PC-3 (cell line): ENCODE results near the gene SRY. TPM values are rescaled to one million over a fixed set of nuclear protein-coding genes. Genes with fewer than 3 reads are reported as not detected.

Experiments used
- ATAC-seq: fragments of 200-7000 bp; cut with Tn5 transposase; 2 replicates; pipeline ENCODE4 v1.9.1; 2020; ENCODE audit warnings: mild to moderate bottlenecking, moderate library complexity
- Bru-seq: library from RNA; stranded (reverse); fragments of 400-500 nt; gene quantifications from one replicate; lab custom pipeline; 2021; lab: Mats Ljungman, UMichigan
- BruChase-seq, 2 experiments: library from RNA; stranded (reverse); fragments of 400-500 nt; gene quantifications; one replicate each; lab custom pipeline; 2021; lab: Mats Ljungman, UMichigan
- BruUV-seq: library from RNA; stranded (reverse); fragments of 400-500 nt; replicated peaks from 2 replicates; lab custom pipeline; 2021; lab: Mats Ljungman, UMichigan
- CTCF ChIA-PET: fragments of 300-600 bp; sonication (Branson Sonifier 250); formaldehyde crosslinking; loops from one replicate; lab custom pipeline; 2022; ENCODE audit warnings: antibody characterized with exemption; lab: Charles Lee
- POLR2A ChIA-PET: fragments of 300-600 bp; sonication (Branson Sonifier 250); formaldehyde crosslinking; loops from one replicate; lab custom pipeline; 2022; ENCODE audit warnings: antibody characterized with exemption; ENCODE audit not compliant: unreplicated experiment; lab: Charles Lee
- DNase-seq: peaks from one replicate; pipeline ENCODE4 v3.0.0-alpha.2; 2015
- H2AFZ ChIP-seq: fragments of 300-600 bp; sonication (generic); 2 replicates; pipeline ENCODE4 v1.6.0; 2016; ENCODE audit warnings: antibody characterized with exemption, low read length
- H3F3A ChIP-seq: fragments of 300-600 bp; sonication (generic); one replicate; pipeline ENCODE4 v1.6.0; 2017; ENCODE audit warnings: antibody characterized with exemption, low read length, control low read depth, mild to moderate bottlenecking; ENCODE audit not compliant: unreplicated experiment
- H3K27ac ChIP-seq: fragments of 300-600 bp; sonication (generic); 2 replicates; pipeline ENCODE4 v1.5.1; 2016; ENCODE audit warnings: mild to moderate bottlenecking, low read length
- H3K27me3 ChIP-seq: fragments of 300-600 bp; sonication (generic); 2 replicates; pipeline ENCODE4 v1.6.1; 2016; ENCODE audit warnings: low read length, mixed read lengths
- H3K36me3 ChIP-seq: fragments of 300-600 bp; sonication (generic); 2 replicates; pipeline ENCODE4 v1.6.1; 2016; ENCODE audit warnings: low read depth, mixed run types, low read length, mixed read lengths
- H3K4me1 ChIP-seq: fragments of 300-600 bp; sonication (generic); 2 replicates; pipeline ENCODE4 v1.5.1; 2016; ENCODE audit warnings: low read length; ENCODE audit not compliant: insufficient read depth
- H3K4me2 ChIP-seq: fragments of 300-600 bp; sonication (generic); 2 replicates; pipeline ENCODE4 v1.6.0; 2016; ENCODE audit warnings: low read length
- H3K4me3 ChIP-seq: fragments of 300-600 bp; sonication (generic); 2 replicates; pipeline ENCODE4 v1.5.1; 2016; ENCODE audit warnings: mild to moderate bottlenecking, low read length, mixed read lengths
- H3K79me2 ChIP-seq: fragments of 300-600 bp; sonication (generic); 2 replicates; pipeline ENCODE4 v1.6.1; 2017; ENCODE audit warnings: low read length, mixed read lengths
- H3K9ac ChIP-seq: fragments of 300-600 bp; sonication (generic); 2 replicates; pipeline ENCODE4 v1.6.0; 2016; ENCODE audit warnings: mild to moderate bottlenecking, low read length
- H3K9me2 ChIP-seq: fragments of 300-600 bp; sonication (generic); replicated peaks from 2 replicates; pipeline ENCODE4 v1.6.1; 2016; ENCODE audit warnings: mixed run types, low read length, mixed read lengths
- H3K9me3 ChIP-seq: fragments of 300-600 bp; sonication (generic); 2 replicates; pipeline ENCODE4 v1.6.1; 2016; ENCODE audit warnings: low read length, mixed read lengths
- H4K20me1 ChIP-seq: fragments of 300-600 bp; sonication (generic); 2 replicates; pipeline ENCODE4 v1.6.1; 2016; ENCODE audit warnings: low read length, mixed read lengths
- CTCF ChIP-seq: fragments of 300-600 bp; sonication (generic); conservative IDR thresholded peaks from 2 replicates; pipeline ENCODE4 v1.5.1; 2017; ENCODE audit warnings: antibody characterized with exemption, low read depth, mild to moderate bottlenecking, low read length
- EZH2 ChIP-seq: fragments of 300-600 bp; sonication (generic); IDR thresholded peaks from one replicate; pipeline ENCODE4 v1.6.1; 2017; ENCODE audit warnings: antibody characterized with exemption, mild to moderate bottlenecking, low read length; ENCODE audit not compliant: unreplicated experiment
- EZH2phosphoT487 ChIP-seq: fragments of 300-600 bp; sonication (generic); IDR thresholded peaks from 2 replicates; pipeline ENCODE4 v1.6.1; 2018; ENCODE audit warnings: mild to moderate bottlenecking, antibody characterized with exemption, low read length, borderline replicate concordance
- intact Hi-C: fragments of 100-400 bp; cut with micrococcal nuclease; formaldehyde crosslinking; loops from 2 replicates; pipeline ENCODE4 v1.9.0; 2023
- long read RNA-seq: library from polyadenylated mRNA; unstranded; transcript quantifications from one replicate; pipeline ENCODE4 v2.0.0, GENCODE V29; 2021; ENCODE audit not compliant: unreplicated experiment
- total RNA-seq: library from RNA; depleted of rRNA; stranded (reverse); fragments of >200 nt; gene quantifications from 2 replicates; pipeline ENCODE4 v1.2.3, GENCODE V29; 2014; rRNA removed

Gene SRY
- total RNA-seq (not detected in 2 replicates), Bru-seq, nascent RNA (not detected), BruChase-seq, experiment 1, labeled RNA remaining after a 6-hour chase (not detected), BruChase-seq, experiment 2, labeled RNA remaining after a 2-hour chase (not detected)
- long read RNA-seq, result 0 reads

GRCh38 chrY:2787600-2787999 lies at the start of gene SRY:
Gene SRY (minus strand): TSS chrY:2787682. CDS start chrY:2787603, 79 bp downstream.
- H3K27ac ChIP-seq, result no peak within 1 kb of the TSS
- CTCF ChIA-PET, result no interaction called here
- no peaks in the 10 kb centered on the region for H4K20me1 ChIP-seq
- H3K36me3 ChIP-seq, result no peaks in the 10 kb centered on the region
- H3F3A ChIP-seq, result no peaks in the 10 kb centered on the region
- no peak within 1 kb of the TSS for H3K9ac ChIP-seq
- H3K9me3 ChIP-seq, result no peaks in the 10 kb centered on the region
- no peaks in the 10 kb centered on the region for H3K9me2 ChIP-seq
- POLR2A ChIA-PET, result no interaction called here
- H3K4me2 ChIP-seq, result no peak within 1 kb of the TSS
- no peak within 1 kb of the TSS for H3K4me3 ChIP-seq
- no peak for ATAC-seq
- intact Hi-C loops, result no loop called here
- no peaks in the 10 kb centered on the region for H3K79me2 ChIP-seq
- no TSS peak for BruUV-seq
- no peak for DNase-seq
- no peaks in the 10 kb centered on the region for H3K27me3 ChIP-seq
- TF ChIP-seq EZH2phosphoT487, result no peak
- no peak for TF ChIP-seq EZH2
- no peak for TF ChIP-seq CTCF
- H2AFZ ChIP-seq, result no peak within 1 kb of the TSS
- H3K4me1 ChIP-seq, result no peaks in the 10 kb centered on the region

GRCh38 chrY:2837078-2837477 lies 49.6 kb upstream of the SRY start:
- ATAC-seq (no peak), DNase-seq (no peak)
- H3K4me2 ChIP-seq, result no peak overlapping the region
- H3K79me2 ChIP-seq, result no peaks in the 10 kb centered on the region
- intact Hi-C loops, result no loop called here
- ChIA-PET CTCF (no interaction called here), POLR2A (no interaction called here)
- no peak overlapping the region for H3K9ac ChIP-seq
- H3K36me3 ChIP-seq, result no peaks in the 10 kb centered on the region
- no peaks in the 10 kb centered on the region for H3K27me3 ChIP-seq
- no peaks in the 10 kb centered on the region for H4K20me1 ChIP-seq
- no TSS peak for BruUV-seq
- no peak overlapping the region for H2AFZ ChIP-seq
- no peak for TF ChIP-seq EZH2
- TF ChIP-seq EZH2phosphoT487, result no peak
- TF ChIP-seq CTCF, result no peak
- H3K9me3 ChIP-seq, result no peaks in the 10 kb centered on the region
- H3K4me3 ChIP-seq, result no peak overlapping the region
- no peaks in the 10 kb centered on the region for H3F3A ChIP-seq
- H3K4me1 ChIP-seq, result no peaks in the 10 kb centered on the region
- H3K27ac ChIP-seq, result no peak overlapping the region
- no peaks in the 10 kb centered on the region for H3K9me2 ChIP-seq

- H3K9ac ChIP-seq, result no peak overlapping the region
- intact Hi-C loops, result no loop called here
- H3K27me3 ChIP-seq, result no peaks in the 10 kb centered on the region
- no peak overlapping the region for H3K4me3 ChIP-seq
- ATAC-seq, result no peak
- no peaks in the 10 kb centered on the region for H3K36me3 ChIP-seq
- no peak overlapping the region for H2AFZ ChIP-seq
- no peaks in the 10 kb centered on the region for H3K79me2 ChIP-seq
- H3F3A ChIP-seq, result no peaks in the 10 kb centered on the region
- no peak for DNase-seq
- H3K27ac ChIP-seq, result no peak overlapping the region
- no peak for TF ChIP-seq CTCF
- no TSS peak for BruUV-seq
- no peaks in the 10 kb centered on the region for H3K9me3 ChIP-seq
- ChIA-PET CTCF (no interaction called here), POLR2A (no interaction called here)
- no peaks in the 10 kb centered on the region for H4K20me1 ChIP-seq
- no peaks in the 10 kb centered on the region for H3K9me2 ChIP-seq
- H3K4me2 ChIP-seq, result no peak overlapping the region
- H3K4me1 ChIP-seq, result no peaks in the 10 kb centered on the region
These were observed 47.7 kb upstream of the SRY start for GRCh38 chrY:2835230-2835629.
